GM19351 (cell line): Measurements from ENCODE around the gene SHKBP1.
A peak's percentile ranks its signal among the peaks of the same experiment; 100 is the strongest.
"Not testable (repeated sequence)": the region's sequence is repeated elsewhere in the genome, so short reads cannot be mapped to it uniquely, and the experiment has no call there.

Experiments used
- ATAC-seq: cut with Tn5 transposase; IDR thresholded peaks from one replicate; pipeline ENCODE4 v1.9.1; 2021; ENCODE audit warnings: mild to moderate bottlenecking, moderate library complexity; ENCODE audit not compliant: unreplicated experiment

Gene SHKBP1

GRCh38 chr19:40555978-40556689, 20.5 kb upstream of the SHKBP1 start:
- ATAC-seq = no peak

GRCh38 chr19:40556953-40557530, 19.6 kb upstream of the SHKBP1 start:
- ATAC-seq = no peak

GRCh38 chr19:40559394-40559793, 17.3 kb upstream of the SHKBP1 start:
- ATAC-seq = no peak

GRCh38 chr19:40560092-40560507, 16.6 kb upstream of the SHKBP1 start:
- ATAC-seq = no peak

GRCh38 chr19:40561947-40562346, 14.7 kb upstream of the SHKBP1 start:
- no peak for ATAC-seq

- ATAC-seq = not testable (repeated sequence)
Measured at GRCh38 chr19:40564535-40564934, 12.1 kb upstream of the SHKBP1 start.

GRCh38 chr19:40565355-40565754, 11.3 kb upstream of the SHKBP1 start:
- ATAC-seq = no peak

GRCh38 chr19:40565910-40566495, 10.7 kb upstream of the SHKBP1 start:
- ATAC-seq = no peak

- no peak for ATAC-seq
Measured at GRCh38 chr19:40567040-40567749, 9.5 kb upstream of the SHKBP1 start.

- no peak for ATAC-seq
Measured at GRCh38 chr19:40567750-40568494, 8.8 kb upstream of the SHKBP1 start.

GRCh38 chr19:40570313-40571004, 6.2 kb upstream of the SHKBP1 start:
- peak; percentile 84 for ATAC-seq

- ATAC-seq = no peak
Measured at GRCh38 chr19:40571005-40571318, 5.7 kb upstream of the SHKBP1 start.

GRCh38 chr19:40571831-40572495, 4.7 kb upstream of the SHKBP1 start:
- ATAC-seq = no peak

- ATAC-seq = no peak
Measured at GRCh38 chr19:40575326-40575725, 1.3 kb upstream of the SHKBP1 start.

- ATAC-seq = peak; percentile 27
Measured at GRCh38 chr19:40576151-40576584, 505 bp upstream of the SHKBP1 start.

GRCh38 chr19:40578442-40578908, 1.8 kb downstream of the SHKBP1 start:
- no peak for ATAC-seq

- no peak for ATAC-seq
Measured at GRCh38 chr19:40580619-40581018, 3.9 kb downstream of the SHKBP1 start.

GRCh38 chr19:40581531-40581930, 4.9 kb downstream of the SHKBP1 start:
- ATAC-seq = no peak

GRCh38 chr19:40582467-40582866, 5.8 kb downstream of the SHKBP1 start:
- ATAC-seq = no peak

- ATAC-seq = no peak
Measured at GRCh38 chr19:40583283-40583682, 6.6 kb downstream of the SHKBP1 start.
